NCI-H2171 (cell line): ENCODE results near the gene ADCY7.

Experiments used
- DNase-seq: peaks from one replicate; lab custom pipeline; 2025; lab: John Stamatoyannopoulos, UW

The ADCY7 gene

DNA sequence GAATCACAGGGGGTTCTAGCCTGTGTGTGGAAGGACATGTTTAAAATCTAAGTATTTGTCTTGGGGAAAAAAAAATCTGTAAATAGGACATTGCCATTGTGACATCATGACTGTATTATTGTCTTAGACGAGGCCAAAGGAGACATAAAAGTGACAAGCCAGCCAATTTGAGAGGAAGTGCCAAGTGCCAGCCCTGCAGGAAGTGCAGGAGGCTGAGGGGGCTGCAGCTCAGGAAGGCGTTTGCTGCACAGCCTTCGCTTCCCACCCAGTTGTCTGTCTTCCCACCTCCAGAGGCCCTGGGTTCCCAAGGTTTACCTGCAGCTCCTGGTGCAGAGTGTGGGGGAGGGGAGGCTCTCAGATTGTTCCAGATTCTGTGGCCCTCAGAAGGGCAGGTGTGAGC lies 1.3 kb downstream of the ADCY7 start:
- DNase-seq: no peak

DNA sequence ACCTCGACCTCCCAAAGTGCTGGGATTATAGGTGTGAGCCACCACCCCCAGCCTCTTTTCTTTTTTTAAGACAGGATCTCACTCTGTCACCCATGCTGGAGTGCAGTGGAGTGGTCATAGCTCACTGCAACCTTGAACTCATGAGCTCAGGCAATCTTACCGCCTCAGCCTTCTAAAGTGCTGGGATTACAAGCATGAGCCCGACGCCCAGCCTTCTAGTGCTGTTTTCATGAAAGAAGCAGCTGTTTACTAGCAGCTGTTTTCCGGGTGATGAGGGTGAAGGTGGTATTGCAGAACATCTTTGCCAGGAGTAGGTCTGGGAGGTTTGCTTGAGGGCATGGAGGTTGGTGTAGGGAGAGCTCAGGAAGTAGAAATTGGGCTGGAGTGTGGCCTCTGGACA lies 2.0 kb downstream of the ADCY7 start:
- DNase-seq: no peak

DNA sequence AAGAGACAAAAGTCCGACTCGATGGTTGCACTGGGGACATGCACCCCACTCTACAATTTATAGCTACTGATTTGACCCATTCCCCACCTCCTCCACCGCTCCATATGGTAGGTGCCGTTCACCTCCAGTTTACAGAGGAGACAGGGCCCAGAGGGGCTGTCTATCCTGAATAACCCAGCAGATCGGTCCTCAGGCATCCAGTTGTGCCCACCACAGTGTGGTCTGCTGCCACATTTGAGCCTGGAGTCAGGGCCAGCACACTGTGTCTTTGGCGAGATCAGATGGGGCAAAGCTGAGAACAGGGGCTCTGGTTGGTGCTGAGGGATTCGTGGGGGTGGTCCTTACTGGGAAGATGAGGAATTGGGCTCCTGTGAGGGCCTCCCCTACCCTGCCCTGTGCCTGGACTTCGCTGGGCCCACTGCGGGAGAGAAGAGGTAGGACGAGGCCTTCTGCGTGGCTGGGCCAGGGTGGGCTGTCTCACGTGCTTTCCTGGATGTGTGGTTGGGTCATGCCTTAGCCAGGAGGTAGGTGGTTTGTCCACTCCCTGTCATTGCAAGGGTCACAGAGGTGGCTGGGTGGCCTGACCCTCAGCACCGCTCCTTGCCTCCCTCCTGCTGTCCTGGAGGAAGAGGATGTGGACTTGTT lies 2.8 kb downstream of the ADCY7 start:
- DNase-seq: no peak

DNA sequence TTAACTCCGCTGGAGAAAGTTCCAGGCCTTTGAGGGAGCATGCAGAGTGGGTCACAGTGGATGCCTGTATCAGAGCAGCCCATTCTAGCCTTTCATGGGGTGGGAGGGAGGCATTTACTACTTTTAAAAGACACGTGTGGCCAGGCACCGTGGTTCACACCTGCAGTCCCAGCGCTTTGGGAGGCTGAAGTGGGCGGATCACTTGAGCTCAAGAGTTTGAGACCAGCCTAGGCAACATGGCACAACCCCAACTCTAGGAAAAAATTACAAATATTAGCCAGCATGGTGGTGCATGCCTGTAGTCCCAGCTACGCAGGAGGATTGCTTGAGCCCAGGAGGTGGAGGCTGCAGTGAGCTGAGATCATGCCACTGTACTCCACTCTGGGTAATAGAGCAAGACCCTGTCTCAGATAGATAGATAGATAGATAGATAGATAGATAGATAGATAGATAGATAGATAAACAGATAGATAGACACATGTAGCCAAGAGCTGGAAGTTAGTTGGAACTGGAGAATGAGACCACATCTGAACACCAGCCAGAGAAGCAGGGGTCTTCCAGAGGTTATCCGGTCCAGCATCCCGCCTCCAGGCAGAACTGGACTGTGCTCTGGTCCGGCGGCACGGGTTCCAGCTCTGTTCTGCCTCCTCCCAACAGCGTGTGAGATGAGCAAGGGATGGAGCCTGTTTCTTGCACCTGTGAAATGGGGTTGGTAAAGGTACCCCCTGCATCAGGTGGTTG lies 3.6 kb downstream of the ADCY7 start:
- no peak for DNase-seq

DNA sequence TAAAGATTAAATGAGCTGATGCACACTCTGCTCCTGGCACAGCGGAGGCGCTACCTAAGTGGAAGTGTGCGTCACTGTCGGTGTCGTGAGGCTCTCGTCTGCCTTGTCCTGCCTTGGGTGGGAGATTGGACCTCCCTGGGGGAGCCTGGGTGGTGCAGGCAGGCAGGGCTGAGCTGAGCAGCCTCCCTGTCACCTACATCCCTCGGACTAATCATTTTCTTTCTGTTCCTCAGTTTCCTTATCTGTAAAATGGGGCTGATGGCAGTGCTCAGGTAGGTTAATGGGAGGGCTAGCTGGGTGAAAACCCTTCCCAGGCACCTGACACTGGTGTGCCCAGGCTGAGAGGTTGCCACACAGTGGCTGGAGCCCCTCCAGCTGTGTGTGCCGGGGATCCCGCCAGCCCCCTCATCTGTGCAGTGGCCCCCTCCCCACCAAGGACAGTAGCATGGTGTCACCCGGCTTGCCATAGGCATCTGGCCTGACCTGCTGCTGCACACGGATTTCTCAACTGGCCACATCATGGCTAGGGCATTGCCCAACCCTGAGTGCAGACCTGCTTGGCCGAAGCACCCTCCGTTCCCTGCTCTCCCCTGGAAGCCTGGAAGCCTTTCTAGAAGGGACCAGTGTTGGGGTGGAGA lies 4.3 kb downstream of the ADCY7 start:
- DNase-seq: no peak

DNA sequence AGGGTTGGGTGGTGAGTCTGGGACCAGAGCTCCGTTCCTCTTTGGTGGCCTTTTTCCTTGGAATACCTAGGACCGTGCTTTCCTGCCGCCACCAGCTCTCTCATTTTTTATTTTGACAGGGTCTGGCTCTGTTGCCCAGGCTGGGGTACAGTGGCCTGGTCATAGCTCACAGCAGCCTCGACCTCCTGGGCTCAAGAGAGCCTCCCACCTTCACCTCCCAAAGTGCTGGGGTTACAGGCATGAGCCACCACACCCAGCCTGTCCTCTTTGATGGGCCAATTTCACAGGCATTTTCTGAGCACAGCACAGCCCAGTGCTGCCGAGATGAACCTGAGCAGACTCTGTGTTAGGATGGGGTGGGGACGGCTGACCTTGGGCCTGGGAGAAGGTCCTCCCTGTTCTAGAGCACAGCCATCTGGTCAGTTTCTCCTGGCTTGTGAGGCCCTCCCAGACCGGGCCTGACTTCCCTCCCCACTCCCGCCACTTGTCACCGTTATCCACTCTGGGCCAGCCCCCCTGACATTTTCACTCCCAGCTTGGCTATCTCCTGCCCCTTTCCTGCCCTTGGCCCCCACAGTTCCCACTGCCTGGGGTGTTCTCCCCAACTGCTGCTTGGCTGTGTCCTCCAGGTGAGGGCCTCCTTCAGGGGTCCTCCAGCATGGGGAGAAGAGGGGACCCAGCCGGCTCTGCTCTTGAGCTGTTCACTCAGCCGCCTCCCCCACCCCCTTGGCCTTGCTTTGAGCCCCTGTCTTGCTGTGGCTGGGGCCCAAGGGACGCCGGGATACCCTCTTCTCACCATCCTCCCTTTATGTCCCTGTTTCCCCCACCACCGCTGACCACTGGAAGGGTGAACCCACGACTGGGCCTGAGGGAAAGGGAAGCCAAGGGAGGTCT lies 5.0 kb downstream of the ADCY7 start:
- no peak for DNase-seq

DNA sequence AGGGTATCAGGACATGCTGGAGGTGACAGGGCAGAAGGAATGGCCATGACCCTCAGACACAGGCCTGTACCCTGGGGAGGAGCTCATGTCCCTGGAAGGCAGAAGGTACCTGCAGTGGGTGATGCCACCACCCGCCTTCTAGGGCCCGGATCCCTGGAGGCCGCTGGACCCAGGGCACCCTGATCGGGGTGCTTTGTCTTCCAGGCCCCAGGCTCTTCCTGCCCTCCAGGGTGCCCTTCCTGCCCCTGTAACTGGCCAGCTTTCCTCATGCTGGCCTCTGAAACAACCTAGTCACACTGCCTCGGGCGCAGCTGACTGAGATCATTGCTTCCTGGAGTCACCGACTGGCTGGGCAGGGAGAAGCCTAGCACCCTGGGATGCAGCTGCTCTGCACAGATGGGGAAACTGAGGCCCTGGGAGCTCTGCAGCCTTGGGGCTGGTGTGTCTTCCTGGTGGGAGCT lies 5.8 kb downstream of the ADCY7 start:
- no peak for DNase-seq

DNA sequence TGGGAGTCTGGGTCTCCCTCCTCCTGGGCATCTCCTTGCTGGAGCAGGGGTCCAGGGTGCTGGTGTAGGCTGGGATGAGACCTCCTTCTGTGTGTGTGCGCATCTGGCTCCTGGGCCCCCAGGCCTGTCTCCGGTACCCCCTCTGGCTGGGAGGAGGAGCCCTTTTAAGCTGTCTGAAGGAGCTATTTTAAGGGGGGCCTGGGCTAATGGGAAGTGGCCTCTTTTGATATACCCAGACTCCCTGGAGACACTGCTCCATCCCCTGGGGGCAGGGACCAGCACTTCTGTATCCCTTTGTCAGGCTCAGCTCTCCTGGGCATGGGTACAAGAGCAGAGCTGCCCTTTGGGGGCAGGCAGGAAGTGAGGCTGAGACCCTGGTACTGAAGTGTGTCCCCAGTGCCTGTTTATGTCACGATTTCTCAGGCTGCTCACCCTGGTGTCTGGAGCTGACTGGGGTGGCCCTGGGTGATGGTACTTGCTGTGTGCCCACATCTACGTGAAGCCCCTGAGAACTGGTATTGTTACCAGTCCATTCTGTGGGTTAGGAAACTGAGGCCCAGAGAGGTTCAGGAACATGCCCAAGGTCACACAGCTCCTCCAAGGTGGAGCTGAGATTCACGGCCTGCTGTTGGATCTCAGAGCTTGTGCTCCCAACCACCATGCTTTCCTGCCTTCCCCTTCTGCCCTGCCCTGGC lies 6.5 kb downstream of the ADCY7 start:
- DNase-seq: no peak

DNA sequence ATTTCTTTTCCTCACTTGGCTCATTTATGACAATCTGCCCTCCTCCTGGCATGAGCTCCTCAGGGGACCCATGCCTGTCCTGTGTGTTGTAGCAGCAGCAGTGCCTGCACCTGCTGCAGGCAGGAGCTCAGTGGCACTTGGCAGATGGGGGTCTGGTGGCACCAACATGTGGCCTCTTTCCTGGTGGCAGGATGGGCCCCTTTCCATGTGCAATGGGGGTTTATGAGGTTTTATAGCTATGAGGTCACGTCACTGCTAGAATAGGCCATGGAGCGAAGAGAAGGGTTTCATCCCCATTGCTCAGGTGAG lies 7.0 kb downstream of the ADCY7 start:
- no peak for DNase-seq

DNA sequence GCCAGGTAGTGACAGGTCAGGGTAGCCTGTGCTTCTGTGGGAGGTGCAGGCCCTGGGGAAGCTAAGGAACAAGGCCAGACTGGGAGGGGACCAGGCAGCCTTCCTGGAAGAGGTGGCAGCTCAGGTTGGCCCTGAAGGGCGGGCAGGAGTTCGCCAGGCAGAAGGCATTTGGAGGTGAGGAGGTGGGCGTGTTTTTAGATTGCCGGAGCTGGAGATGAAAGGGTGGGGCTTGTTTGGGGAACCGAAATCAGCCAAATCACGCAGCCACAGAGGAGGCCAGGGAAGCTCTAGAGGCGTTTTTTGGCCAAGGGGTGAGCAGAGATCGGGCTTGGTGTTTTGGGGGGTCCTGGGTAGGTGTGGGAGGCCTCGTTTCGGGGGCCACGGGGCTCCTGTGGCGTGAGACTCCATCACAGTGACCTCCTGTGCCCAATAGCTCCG lies 7.6 kb downstream of the ADCY7 start:
- DNase-seq: no peak

DNA sequence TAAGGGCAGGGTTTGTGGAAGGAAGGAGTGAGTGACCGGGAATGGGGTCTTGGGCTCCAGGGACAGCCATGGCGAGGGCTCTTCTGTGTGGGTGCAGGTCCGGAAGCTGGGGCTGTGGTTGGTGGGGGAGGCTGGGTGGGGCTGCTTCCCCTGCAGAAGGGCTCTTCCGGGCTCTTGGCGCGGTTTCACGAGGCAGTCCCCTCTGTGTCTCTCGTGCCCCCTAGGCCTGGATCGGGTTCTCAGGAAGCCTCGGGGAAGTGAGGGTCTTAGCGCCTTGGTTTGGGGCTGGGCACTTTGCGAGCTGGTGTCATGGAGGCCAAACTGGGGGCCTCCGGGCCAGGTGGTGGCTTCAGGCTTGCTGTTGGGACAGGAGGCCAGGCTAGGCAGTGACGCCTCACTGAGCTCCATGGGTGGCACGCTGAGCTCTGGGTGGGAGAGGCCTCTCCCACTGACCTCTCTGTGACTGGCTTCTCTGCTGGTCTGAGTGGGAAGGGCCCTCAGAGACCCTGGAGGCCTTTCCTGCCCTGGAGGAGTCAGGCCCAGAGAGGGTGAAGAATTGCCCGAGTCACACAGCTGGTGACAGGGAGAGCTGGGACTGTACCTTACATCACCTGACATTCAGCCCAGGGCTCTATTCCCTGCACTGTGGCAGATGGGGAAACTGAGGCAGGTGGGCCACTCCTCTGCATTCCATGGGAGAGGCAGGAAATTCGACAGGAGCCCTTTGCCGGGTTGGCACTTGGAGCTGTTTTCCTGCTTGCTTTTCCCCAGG lies 8.2 kb downstream of the ADCY7 start:
- no peak for DNase-seq

DNA sequence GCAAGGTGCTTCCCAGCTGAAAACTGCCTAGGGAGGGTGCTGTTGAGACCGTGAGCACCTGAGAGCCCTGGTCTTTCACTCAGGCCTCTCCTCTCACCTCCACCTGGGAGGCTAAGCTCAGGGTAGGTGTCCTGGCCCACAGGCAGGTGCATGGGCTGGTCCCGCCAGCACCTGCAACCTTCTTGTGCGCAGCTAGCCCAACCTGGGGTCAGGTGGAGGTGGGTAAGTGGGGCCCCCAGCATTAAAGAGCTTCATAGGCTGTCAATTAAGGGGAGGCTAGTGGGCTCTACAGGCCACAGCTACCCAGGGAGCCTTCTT lies 8.7 kb downstream of the ADCY7 start:
- no peak for DNase-seq

DNA sequence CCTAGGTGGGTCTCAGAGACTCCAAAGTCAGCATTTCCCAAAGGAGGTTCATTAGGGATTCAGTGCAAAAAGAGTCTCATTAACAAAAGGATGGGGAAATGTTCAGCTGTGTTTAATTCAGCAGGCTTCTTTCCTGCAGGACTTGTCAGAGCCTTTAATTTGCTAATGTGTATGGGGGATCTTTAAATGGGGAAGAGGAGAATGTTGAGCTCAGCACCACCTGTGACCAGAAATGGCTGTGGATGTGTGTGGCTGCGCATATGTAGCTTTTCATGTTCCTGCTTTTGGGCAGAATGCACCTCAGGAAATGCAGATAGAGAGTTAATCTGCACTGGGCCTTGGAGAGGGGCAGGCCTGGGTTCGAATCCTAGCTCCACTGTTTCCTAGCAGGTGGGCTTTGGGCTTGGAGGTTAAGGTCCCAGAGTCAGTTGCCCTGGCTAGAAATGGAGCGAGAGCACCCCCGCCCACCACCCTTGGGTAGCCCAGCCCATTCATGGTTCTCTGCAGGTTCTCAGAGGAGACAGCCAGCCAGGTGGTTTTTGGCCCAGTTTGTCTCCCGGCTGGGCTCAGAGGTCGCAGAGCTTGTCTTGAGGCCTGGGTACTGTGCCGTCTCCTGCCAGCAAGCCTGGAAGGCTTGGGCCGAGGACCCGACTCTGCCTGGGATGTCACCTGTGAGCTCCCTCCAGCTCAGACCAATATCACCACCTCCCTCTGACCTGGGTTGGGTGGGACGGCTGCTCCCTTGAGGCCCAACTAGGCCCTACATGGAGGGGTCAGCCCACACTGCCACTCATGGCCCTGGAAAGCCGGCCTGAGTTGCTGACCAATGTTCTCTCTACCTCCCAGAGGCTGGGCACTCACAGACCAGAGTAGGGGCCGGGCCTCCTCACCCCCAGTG lies 9.3 kb downstream of the ADCY7 start:
- no peak for DNase-seq

DNA sequence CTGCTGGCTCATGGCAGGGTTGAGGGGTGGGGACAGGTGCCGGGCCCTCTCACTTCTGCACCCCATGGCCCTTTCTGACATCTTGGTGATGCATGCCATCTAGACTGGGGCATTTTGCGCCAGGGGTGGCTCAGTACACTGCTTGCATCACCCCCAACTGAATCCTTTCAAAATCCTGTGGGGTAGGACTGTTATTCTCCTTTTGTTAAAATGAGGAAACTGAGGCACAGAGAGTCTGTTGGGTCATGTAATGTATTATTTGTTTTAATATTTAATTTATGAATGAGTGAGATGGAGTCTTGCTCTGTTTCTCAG lies 9.9 kb downstream of the ADCY7 start:
- DNase-seq: no peak

DNA sequence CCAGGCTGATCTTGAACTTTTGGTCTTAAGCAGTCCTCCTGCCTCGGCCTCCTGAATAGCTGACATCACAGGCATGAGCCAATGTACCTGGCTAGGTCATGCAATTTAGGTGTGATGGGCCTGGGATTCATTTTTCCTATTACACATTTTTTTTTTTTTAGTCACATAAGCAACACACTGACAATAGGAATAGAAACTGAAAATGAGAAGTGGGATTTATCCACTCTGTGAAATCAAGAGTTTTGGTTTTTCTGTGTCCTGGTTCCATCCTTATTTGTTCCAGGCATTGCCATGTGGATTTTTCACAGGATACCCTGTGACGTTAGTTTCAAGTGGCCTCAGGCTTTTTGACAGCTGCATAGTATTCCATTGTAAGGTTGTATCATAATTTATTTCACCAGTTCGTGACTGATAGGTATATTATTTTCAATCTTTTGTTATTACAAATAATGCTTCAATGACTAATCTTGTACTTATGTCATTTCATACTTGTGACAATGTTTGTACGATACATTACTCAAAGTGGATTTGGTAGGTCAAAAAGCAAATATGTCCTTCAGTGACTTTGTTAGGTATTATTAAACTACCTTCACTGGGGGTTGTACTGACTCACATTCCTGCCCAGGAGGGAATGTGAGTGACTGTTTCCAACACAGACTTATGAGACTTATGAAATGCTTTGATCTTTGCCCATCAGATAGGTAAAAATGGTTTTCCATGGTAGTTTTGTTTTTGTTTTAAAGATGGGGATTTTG lies 10.6 kb downstream of the ADCY7 start:
- DNase-seq: no peak

DNA sequence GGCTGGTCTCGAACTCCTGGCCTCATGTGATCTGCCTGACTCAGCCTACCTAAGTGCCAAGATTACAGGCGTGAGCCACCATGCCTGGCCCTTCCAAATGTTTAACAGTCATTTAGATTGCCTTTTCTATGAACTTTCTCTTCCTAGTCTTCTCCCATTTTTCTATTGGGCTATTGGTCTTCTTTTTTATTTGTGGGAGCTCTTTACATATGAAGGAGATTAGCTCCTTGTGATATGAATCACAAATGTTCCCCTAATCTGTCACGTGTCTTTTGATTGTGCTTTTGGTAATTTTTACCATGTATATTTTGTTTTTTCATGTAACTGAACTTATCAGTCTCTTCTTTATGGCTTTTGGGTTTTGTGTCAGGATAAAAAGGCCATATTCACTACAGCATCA lies 11.9 kb downstream of the ADCY7 start:
- DNase-seq: no peak

DNA sequence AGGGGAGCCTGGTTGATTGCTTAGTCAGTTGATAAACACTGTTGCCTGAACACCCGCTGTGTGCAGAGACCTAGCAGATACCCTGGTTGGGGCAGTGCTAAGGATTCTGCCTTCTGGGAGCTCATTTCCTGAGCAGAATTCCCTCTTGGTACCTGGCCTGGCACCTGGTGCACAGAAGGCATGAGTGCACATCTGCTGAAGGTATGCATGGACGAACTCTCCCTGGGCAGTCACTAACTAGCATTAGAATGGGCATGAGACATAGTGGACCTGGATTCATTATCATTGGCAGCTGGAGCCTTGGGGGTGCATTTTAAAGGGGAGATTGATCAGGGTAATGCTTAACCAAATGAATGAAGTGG lies 13.1 kb downstream of the ADCY7 start:
- peak; percentile 31 for DNase-seq

DNA sequence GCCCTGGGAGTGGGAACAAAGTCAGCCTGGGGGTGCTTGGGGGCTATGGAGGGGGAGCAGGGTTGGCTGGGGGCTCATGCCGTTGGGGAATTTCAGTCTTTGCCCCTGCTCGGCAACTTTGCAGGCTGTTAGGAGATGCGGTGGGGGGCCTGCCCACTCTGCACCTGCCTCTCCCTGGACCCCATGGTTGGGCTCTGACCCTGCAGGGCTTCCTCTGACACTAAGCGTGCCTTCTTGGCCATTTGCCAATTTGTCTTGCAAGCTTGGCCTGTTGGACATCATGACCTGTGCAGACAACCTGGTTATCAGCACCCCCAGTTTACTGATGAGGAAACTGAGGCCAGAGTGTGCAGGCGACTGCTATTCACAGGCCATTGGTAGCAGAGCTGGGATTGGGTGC lies 14.6 kb downstream of the ADCY7 start:
- no peak for DNase-seq

DNA sequence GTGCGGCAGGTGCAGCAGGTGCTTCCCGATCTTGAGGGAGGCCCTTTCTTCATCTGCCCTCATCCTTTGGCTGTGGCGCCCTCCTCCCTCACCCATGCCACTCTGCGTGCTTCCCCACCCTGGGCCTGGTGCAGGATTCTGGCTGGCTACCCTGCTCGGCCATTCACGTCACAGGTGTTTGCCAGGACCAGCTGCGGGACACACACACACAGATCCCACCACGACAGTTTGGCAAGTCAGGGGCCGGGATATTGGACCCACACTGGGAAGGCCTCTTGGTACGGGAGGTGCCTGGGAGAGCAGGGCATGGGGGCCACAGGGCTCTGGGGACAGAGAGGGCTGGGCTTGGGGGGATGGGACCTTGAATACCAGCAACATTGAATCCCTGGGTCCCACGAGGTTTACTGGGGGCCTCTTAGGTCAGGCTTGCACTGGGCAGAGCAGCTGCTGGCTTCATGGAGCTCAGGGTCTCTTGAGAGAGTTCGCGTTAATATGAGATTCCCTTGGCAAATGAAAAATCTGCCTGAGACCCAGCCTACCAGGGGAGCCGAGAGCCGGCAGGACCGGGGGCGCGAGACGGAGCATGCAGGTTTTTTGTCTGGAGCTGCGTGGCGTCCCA lies 15.1 kb downstream of the ADCY7 start:
- DNase-seq: no peak
